CD14-positive monocyte (primary cell): Measurements from ENCODE around the gene MACROH2A1. TPM values are rescaled to one million over a fixed set of nuclear protein-coding genes. Genes with fewer than 3 reads are reported as not detected.
A peak's percentile ranks its signal among the peaks of the same experiment; 100 is the strongest.

ENCODE experiments used
- DNase-seq, 3 donors: peaks; one replicate each; pipeline ENCODE4 v3.0.0-alpha.2; 2011 to 2022
- H2AFZ ChIP-seq: 2 replicates; pipeline ENCODE4 v1.6.0; 2012; ENCODE audit warnings: mild to moderate bottlenecking, low read depth, low read length, inconsistent platforms; ENCODE audit not compliant: insufficient read depth, poor library complexity, severe bottlenecking
- H3K27ac ChIP-seq, 2 donors: 1 replicate in 1 of 2; 2 replicates in 1 of 2; pipeline ENCODE4 v1.5.1; 2012 to 2013; ENCODE audit warnings: low read length in 2 of 2, control low read depth in 1 of 2, inconsistent platforms in 1 of 2, low read depth in 1 of 2, mild to moderate bottlenecking in 1 of 2
- H3K27me3 ChIP-seq, 2 donors: one replicate each; pipeline versions ENCODE4 v1.6.0 to v1.6.1; 2011 to 2013; ENCODE audit warnings: low read length in 2 of 2; ENCODE audit not compliant: control insufficient read depth in 2 of 2, insufficient read depth in 2 of 2
- H3K36me3 ChIP-seq, 2 donors: replicated peaks in 1 of 2; 1 replicate in 1 of 2; 2 replicates in 1 of 2; pipeline versions ENCODE4 v1.5.1 to v1.6.1; 2012 to 2013; ENCODE audit warnings: low read length in 2 of 2, control low read depth in 1 of 2, inconsistent platforms in 1 of 2, mild to moderate bottlenecking in 1 of 2; ENCODE audit not compliant: insufficient read depth in 2 of 2, control insufficient read depth in 1 of 2
- H3K4me1 ChIP-seq, 2 donors: 1 replicate in 1 of 2; 2 replicates in 1 of 2; pipeline versions ENCODE4 v1.5.1 to v1.6.1; 2012 to 2013; ENCODE audit warnings: low read length in 2 of 2, control low read depth in 1 of 2, inconsistent platforms in 1 of 2, mild to moderate bottlenecking in 1 of 2, moderate library complexity in 1 of 2; ENCODE audit not compliant: insufficient read depth in 2 of 2, control insufficient read depth in 1 of 2
- H3K4me2 ChIP-seq: replicated peaks from 2 replicates; pipeline ENCODE3; 2012; ENCODE audit warnings: low read length, moderate library complexity, mild to moderate bottlenecking; ENCODE audit not compliant: poor library complexity, severe bottlenecking; ENCODE audit errors: extremely low read depth
- H3K4me3 ChIP-seq, 3 experiments: fragments of 200-600 bp in 1 of 3; sonication (generic) in 1 of 3; replicated peaks in 1 of 3; 1 replicate in 2 of 3; 2 replicates in 1 of 3; pipeline ENCODE4 v1.5.1; 2011 to 2013; ENCODE audit warnings: low read length in 3 of 3, mild to moderate bottlenecking in 3 of 3, control low read depth in 2 of 3, low read depth in 2 of 3, inconsistent platforms in 1 of 3, moderate library complexity in 1 of 3
- H3K79me2 ChIP-seq: 2 replicates; pipeline ENCODE4 v1.6.0; 2012; ENCODE audit warnings: mild to moderate bottlenecking, control low read depth, inconsistent platforms, low read length, moderate library complexity; ENCODE audit not compliant: insufficient read depth
- H3K9ac ChIP-seq: 2 replicates; pipeline ENCODE4 v1.6.0; 2017; ENCODE audit warnings: low read length, mild to moderate bottlenecking; ENCODE audit not compliant: insufficient read depth, poor library complexity, severe bottlenecking
- H3K9me3 ChIP-seq, 2 donors: replicated peaks in 1 of 2; 1 replicate in 1 of 2; 2 replicates in 1 of 2; pipeline versions ENCODE4 v1.5.1 to v1.6.1; 2012 to 2013; ENCODE audit warnings: low read length in 2 of 2, control low read depth in 1 of 2; ENCODE audit not compliant: control insufficient read depth in 1 of 2, insufficient read depth in 1 of 2
- H4K20me1 ChIP-seq: 2 replicates; pipeline ENCODE4 v1.6.0; 2012; ENCODE audit warnings: mild to moderate bottlenecking, low read length, control low read depth, moderate library complexity; ENCODE audit not compliant: insufficient read depth
- H3K27ac Mint-ChIP-seq, 7 donors: one replicate each; pipeline ENCODE4 v1.8.0; 2020; ENCODE audit warnings: mild to moderate bottlenecking in 7 of 7, mixed read lengths in 7 of 7, moderate library complexity in 6 of 7, inconsistent platforms in 2 of 7
- H3K27me3 Mint-ChIP-seq, 3 donors: one replicate each; pipeline ENCODE4 v1.8.0; 2021 to 2022; ENCODE audit warnings: low read depth in 3 of 3, mild to moderate bottlenecking in 3 of 3, mixed read lengths in 3 of 3, moderate library complexity in 3 of 3, inconsistent platforms in 1 of 3
- H3K36me3 Mint-ChIP-seq, 2 donors: one replicate each; pipeline ENCODE4 v1.8.0; 2020; ENCODE audit warnings: mixed read lengths in 2 of 2, inconsistent platforms in 1 of 2, mild to moderate bottlenecking in 1 of 2
- H3K4me1 Mint-ChIP-seq: one replicate; pipeline ENCODE4 v1.8.0; 2020; ENCODE audit warnings: mild to moderate bottlenecking, mixed read lengths
- H3K4me3 Mint-ChIP-seq, 2 donors: one replicate each; pipeline ENCODE4 v1.8.0; 2020; ENCODE audit warnings: mild to moderate bottlenecking in 2 of 2, mixed read lengths in 2 of 2, moderate library complexity in 1 of 2
- H3K9me3 Mint-ChIP-seq, 7 donors: one replicate each; pipeline ENCODE4 v1.8.0; 2020 to 2022; ENCODE audit warnings: mixed read lengths in 7 of 7, mild to moderate bottlenecking in 6 of 7, moderate library complexity in 6 of 7, inconsistent platforms in 2 of 7
- CTCF ChIP-seq: fragments of 200-600 bp; IDR thresholded peaks from one replicate; pipeline ENCODE4 v1.8.0; 2022; ENCODE audit warnings: antibody characterized with exemption, mild to moderate bottlenecking
- WGBS: methylation state at CpG from one replicate; pipeline ENCODE4 v1.1.5; 2013; ENCODE audit warnings: missing lambda C conversion rate; ENCODE audit not compliant: insufficient coverage; 5-methylcytosine and 5-hydroxymethylcytosine counted together
- intact Hi-C, 2 donors: fragments of 100-400 bp; cut with micrococcal nuclease; formaldehyde crosslinking; loops; one replicate each; pipeline versions ENCODE4 v1.15.0 to v1.15.1; 2023
- polyA plus RNA-seq, 3 donors: library from polyadenylated mRNA; depleted of rRNA in 1 of 3; unstranded in 2 of 3; stranded (reverse) in 1 of 3; fragments of 300-500 nt in 2 of 3; fragments of >200 nt in 1 of 3; fragmentation: Illumina TruSeq in 2 of 3; gene quantifications; 1 replicate in 2 of 3; 2 replicates in 1 of 3; pipeline ENCODE4 v1.2.3, GENCODE V29; 2012 to 2021

MACROH2A1 gene
- polyA plus RNA-seq, 3 donors, result 352 to 443 (median 440) TPM

DNA sequence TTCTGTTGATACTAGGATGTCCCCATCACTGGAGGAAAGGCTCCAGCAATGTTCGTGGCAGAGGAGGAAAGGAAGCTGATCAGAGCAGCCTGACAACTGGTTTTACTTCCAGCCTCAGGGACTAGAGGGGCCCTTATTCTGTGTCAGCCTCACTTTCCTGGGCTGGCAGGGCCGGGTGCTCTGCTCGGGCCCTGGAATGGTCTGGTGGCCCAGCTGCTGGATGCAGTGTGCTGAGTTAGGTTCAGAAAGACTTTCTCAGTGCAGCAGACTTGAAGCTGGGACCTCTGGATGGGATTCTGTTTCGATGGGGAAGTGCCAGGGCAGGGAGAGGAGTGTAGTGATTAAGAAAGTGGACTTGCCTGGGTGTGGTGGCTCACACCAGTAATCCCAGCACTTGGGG, 81.0 kb downstream of the MACROH2A1 start:
- H2AFZ ChIP-seq, result no peak overlapping the region
- H3K27me3 Mint-ChIP-seq, result peaks cover 0 to 4% (median 0%) of the 10 kb centered on the region in 3 donors
- no peaks in the 10 kb centered on the region for H3K4me1 ChIP-seq
- peak overlapping the region in 1 of 7 donors; percentile 49 for H3K27ac Mint-ChIP-seq
- H3K9me3 Mint-ChIP-seq, result peaks cover 0 to 2% (median 0%) of the 10 kb centered on the region in 7 donors
- no peak overlapping the region for H3K27ac ChIP-seq
- H3K27me3 ChIP-seq, result no peaks in the 10 kb centered on the region
- no peaks in the 10 kb centered on the region for H3K4me1 Mint-ChIP-seq
- intact Hi-C loops, result no loop called here
- 70% methylated on average over 3 of the region's 4 CpGs for WGBS
- no peak overlapping the region for H3K4me3 ChIP-seq
- no peaks in the 10 kb centered on the region for H3K79me2 ChIP-seq
- H3K36me3 Mint-ChIP-seq, result peaks cover 0 to 2% of the 10 kb centered on the region in 2 donors
- H3K9ac ChIP-seq, result no peak overlapping the region
- no peaks in the 10 kb centered on the region for H3K9me3 ChIP-seq
- no peaks in the 10 kb centered on the region for H3K36me3 ChIP-seq
- no peak overlapping the region for H3K4me2 ChIP-seq
- no peak for TF ChIP-seq CTCF
- no peaks in the 10 kb centered on the region for H4K20me1 ChIP-seq
- DNase-seq, result no peak
- H3K4me3 Mint-ChIP-seq, result no peak overlapping the region

DNA sequence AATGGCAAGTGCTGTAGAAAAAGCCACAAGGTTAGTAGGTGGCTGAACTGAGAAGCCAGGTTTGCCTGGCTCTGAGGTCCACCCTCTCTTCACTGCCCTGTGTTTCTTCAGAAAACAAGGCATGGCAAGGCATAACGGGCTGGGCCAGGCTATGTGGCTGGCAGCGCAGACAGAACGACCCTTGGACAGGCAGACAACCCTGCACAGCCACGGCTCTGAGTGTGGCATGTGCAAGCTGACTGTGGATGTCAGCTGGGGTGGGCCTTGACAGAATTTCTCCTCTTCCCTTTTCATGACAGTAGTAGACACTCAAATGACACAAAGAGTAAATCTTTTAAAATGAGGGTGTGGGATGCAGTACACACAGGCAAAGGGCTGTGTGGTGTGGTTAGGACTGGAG, 81.7 kb downstream of the MACROH2A1 start:
- no peak overlapping the region for H3K4me3 Mint-ChIP-seq
- Histone ChIP-seq H3K27ac (no peak overlapping the region), H3K27me3 (no peaks in the 10 kb centered on the region), H3K4me2 (no peak overlapping the region), H3K9ac (no peak overlapping the region), H3K4me3 (no peak overlapping the region), H3K36me3 (no peaks in the 10 kb centered on the region), H4K20me1 (no peaks in the 10 kb centered on the region), H2AFZ (no peak overlapping the region), H3K9me3 (no peaks in the 10 kb centered on the region), H3K4me1 (no peaks in the 10 kb centered on the region), H3K79me2 (no peaks in the 10 kb centered on the region)
- no peaks in the 10 kb centered on the region for H3K4me1 Mint-ChIP-seq
- intact Hi-C loops, result no loop called here
- peaks cover 0 to 2% (median 0%) of the 10 kb centered on the region in 7 donors for H3K9me3 Mint-ChIP-seq
- H3K27ac Mint-ChIP-seq, result no peak overlapping the region
- peaks cover 0 to 2% of the 10 kb centered on the region in 2 donors for H3K36me3 Mint-ChIP-seq
- peaks cover 0 to 2% (median 0%) of the 10 kb centered on the region in 3 donors for H3K27me3 Mint-ChIP-seq
- 100% methylated on average over 1 of the region's 4 CpGs for WGBS
- no peak for DNase-seq
- TF ChIP-seq CTCF, result no peak
